ENCODE measurements around the gene GJD2.
A peak's percentile ranks its signal among the peaks of the same experiment; 100 is the strongest.

The GJD2 gene

GRCh38 chr15:34708422-34708821 lies 46.4 kb downstream of the GJD2 start:
- peak; percentile 52 for DNase-seq (ENCODE audit: low spot score)
- H3K27ac ChIP-seq, result no peak overlapping the region
- ChIA-PET POLR2A (ENCODE audit: low non-redundant PET) (no interaction called here), CTCF (interaction anchor here (0.6 to 1.6 kb wide), 10 partner anchors 9 to 1610 kb away, joined by 3 to 6 read pairs (median 3); partner anchors contain the start of gene ACTC1)
- TF ChIP-seq CTCF (conservative IDR thresholded peaks at IDR 0.05; ENCODE audit: low read depth), result peak; percentile 80

- no peak for TF ChIP-seq CTCF (conservative IDR thresholded peaks at IDR 0.05; ENCODE audit: low read depth)
- ChIA-PET CTCF (interaction anchor here (0.6 to 0.7 kb wide), 2 partner anchors 95 to 114 kb away, joined by 3 read pairs; no protein-coding TSS in a partner anchor), POLR2A (ENCODE audit: low non-redundant PET) (no interaction called here)
- no peak for DNase-seq (ENCODE audit: low spot score)
- no peak overlapping the region for H3K27ac ChIP-seq
Observed at GRCh38 chr15:34701536-34701935, 53.3 kb downstream of the GJD2 start.

Data from RWPE1 (cell line).